C4-2B (cell line): ENCODE measurements around the gene CDKAL1.

ENCODE experiments used
- ZFX ChIP-seq: fragments of 450-650 bp; IDR thresholded peaks from 2 replicates; pipeline ENCODE4 v1.6.1; 2017
- TF ChIP-seq, protein P1 (sequence below): fragments of 450-650 bp; conservative IDR thresholded peaks from 2 replicates; pipeline ENCODE4 v1.5.1; 2017; ENCODE audit warnings: mild to moderate bottlenecking

GRCh38 chr6:21238208-21238607 is 704.0 kb downstream of the CDKAL1 start:
- TF ChIP-seq, protein P1, sequence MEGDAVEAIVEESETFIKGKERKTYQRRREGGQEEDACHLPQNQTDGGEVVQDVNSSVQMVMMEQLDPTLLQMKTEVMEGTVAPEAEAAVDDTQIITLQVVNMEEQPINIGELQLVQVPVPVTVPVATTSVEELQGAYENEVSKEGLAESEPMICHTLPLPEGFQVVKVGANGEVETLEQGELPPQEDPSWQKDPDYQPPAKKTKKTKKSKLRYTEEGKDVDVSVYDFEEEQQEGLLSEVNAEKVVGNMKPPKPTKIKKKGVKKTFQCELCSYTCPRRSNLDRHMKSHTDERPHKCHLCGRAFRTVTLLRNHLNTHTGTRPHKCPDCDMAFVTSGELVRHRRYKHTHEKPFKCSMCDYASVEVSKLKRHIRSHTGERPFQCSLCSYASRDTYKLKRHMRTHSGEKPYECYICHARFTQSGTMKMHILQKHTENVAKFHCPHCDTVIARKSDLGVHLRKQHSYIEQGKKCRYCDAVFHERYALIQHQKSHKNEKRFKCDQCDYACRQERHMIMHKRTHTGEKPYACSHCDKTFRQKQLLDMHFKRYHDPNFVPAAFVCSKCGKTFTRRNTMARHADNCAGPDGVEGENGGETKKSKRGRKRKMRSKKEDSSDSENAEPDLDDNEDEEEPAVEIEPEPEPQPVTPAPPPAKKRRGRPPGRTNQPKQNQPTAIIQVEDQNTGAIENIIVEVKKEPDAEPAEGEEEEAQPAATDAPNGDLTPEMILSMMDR: no peak
- no peak for TF ChIP-seq ZFX
